H1 (cell line): Measurements from ENCODE around the gene SEMA3B. TPM values are rescaled to one million over a fixed set of nuclear protein-coding genes. Genes with fewer than 3 reads are reported as not detected.

Experiments used
- EP300 ChIP-seq, 2 experiments: IDR thresholded peaks; 1 replicate in 1 of 2; 2 replicates in 1 of 2; pipeline ENCODE4 v1.6.1; 2011 to 2012; ENCODE audit warnings: low read depth in 2 of 2, low read length in 2 of 2, mild to moderate bottlenecking in 2 of 2, borderline replicate concordance in 1 of 2, inconsistent platforms in 1 of 2, moderate library complexity in 1 of 2
- HDAC6 ChIP-seq: IDR thresholded peaks from one replicate; pipeline ENCODE4 v1.7.1; 2012; ENCODE audit warnings: low read depth, mild to moderate bottlenecking, inconsistent platforms, low read length, moderate library complexity
- NANOG ChIP-seq: IDR thresholded peaks from 2 replicates; pipeline ENCODE4 v1.6.1; 2011; ENCODE audit warnings: low read length, low read depth, mild to moderate bottlenecking, inconsistent platforms; ENCODE audit not compliant: insufficient read depth, poor library complexity, severe bottlenecking
- SAP30 ChIP-seq: fragments of 300-600 bp; sonication (generic); IDR thresholded peaks from 2 replicates; pipeline ENCODE4 v1.7.1; 2012; ENCODE audit warnings: low read length, moderate library complexity, mild to moderate bottlenecking, inconsistent platforms; ENCODE audit not compliant: insufficient read depth, insufficient replicate concordance
- SP1 ChIP-seq: IDR thresholded peaks from 2 replicates; pipeline ENCODE4 v1.6.1; 2011; ENCODE audit warnings: low read depth, low read length
- SP2 ChIP-seq: IDR thresholded peaks from 2 replicates; pipeline ENCODE4 v1.6.1; 2012; ENCODE audit warnings: mild to moderate bottlenecking, low read length, inconsistent platforms
- TAF1 ChIP-seq: IDR thresholded peaks from 2 replicates; pipeline ENCODE4 v1.6.1; 2011; ENCODE audit warnings: mild to moderate bottlenecking, low read depth, low read length
- TCF12 ChIP-seq: IDR thresholded peaks from 2 replicates; pipeline ENCODE4 v1.6.1; 2011; ENCODE audit warnings: low read depth, mild to moderate bottlenecking, low read length
- polyA plus RNA-seq, 7 experiments: library from polyadenylated mRNA; depleted of rRNA in 3 of 7; stranded (reverse) in 5 of 7; unstranded in 2 of 7; fragments of >200 nt in 5 of 7; fragments of 200-250 nt in 2 of 7; gene quantifications; 1 replicate in 5 of 7; 2 replicates in 1 of 7; 4 replicates in 1 of 7; pipeline versions ENCODE4 v1.2.1 to v1.2.3, GENCODE V29; 2011 to 2013; ENCODE audit warnings: missing spikeins in 2 of 7, mixed read lengths in 2 of 7
- total RNA-seq: library from RNA; stranded (reverse); fragmentation: NEBNext Ultra II Directional; extraction: Animal tissue kit (Norgen Biotek cat#: 25700); gene quantifications from 2 replicates; pipeline ENCODE4 v1.2.1, GENCODE V29; 2021
- TF ChIP-seq, protein P1 (sequence below): IDR thresholded peaks from 2 replicates; pipeline ENCODE4 v1.6.1; 2011; ENCODE audit warnings: low read depth, mild to moderate bottlenecking, low read length; ENCODE audit not compliant: insufficient read depth

Gene SEMA3B
- total and polyA plus RNA-seq, 2 of the 8 experiments (the other 6 are each of a cell fraction or from before 2014, with no cell fraction given): 3.0 to 4.7 TPM

DNA sequence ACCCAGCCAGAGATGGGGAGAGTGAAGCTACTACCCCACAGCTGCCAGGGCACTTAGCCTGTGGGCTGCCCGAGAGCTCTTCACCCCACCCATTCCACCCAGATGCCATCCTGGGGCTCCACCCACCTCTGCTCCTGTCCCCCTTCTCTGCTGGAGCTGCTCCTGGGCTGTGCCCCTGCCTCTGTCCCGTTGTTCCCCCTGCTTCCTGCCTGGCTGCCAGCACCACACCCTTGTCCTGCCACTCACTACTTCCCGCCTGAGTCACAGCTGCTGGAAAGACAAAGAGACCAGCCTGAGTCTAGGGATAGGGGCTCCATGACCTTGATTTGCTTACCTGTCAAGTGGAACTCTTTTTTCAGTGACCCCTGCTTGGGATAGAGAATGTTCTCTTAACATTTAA lies 20.6 kb upstream of the SEMA3B start (continued):
- TF ChIP-seq NANOG (no peak), TAF1 (no peak), SP2 (no peak), TCF12 (no peak), EP300 (IDR thresholded peaks at IDR 0.05; ENCODE audit: borderline replicate concordance in 1 of 2, low read depth in 2 of 2, low read length in 2 of 2) (no peak), SAP30 (no peak), SP1 (no peak), HDAC6 (no peak)
- TF ChIP-seq, protein P1, sequence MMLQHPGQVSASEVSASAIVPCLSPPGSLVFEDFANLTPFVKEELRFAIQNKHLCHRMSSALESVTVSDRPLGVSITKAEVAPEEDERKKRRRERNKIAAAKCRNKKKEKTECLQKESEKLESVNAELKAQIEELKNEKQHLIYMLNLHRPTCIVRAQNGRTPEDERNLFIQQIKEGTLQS: no peak
- TF ChIP-seq, all 59 proteins: peak for 0
